Fibroblast of the aortic adventitia (primary cell): Measurements from ENCODE around the gene MSMB. TPM values are rescaled to one million over a fixed set of nuclear protein-coding genes. Genes with fewer than 3 reads are reported as not detected.
A peak's percentile ranks its signal among the peaks of the same experiment; 100 is the strongest.

Experiments
- DNase-seq: peaks from one replicate; pipeline ENCODE4 v3.0.0-alpha.2; 2010; ENCODE audit warnings: low read depth
- H3K4me3 ChIP-seq: 2 replicates; pipeline ENCODE4 v1.5.1; 2011; ENCODE audit warnings: low read depth, mild to moderate bottlenecking, control low read depth, low read length, moderate library complexity
- total RNA-seq: library from RNA; depleted of rRNA; stranded (reverse); fragments of >200 nt; gene quantifications from 2 replicates; pipeline ENCODE4 v1.2.3, GENCODE V29; 2012; ENCODE audit warnings: low replicate concordance
- TF ChIP-seq, protein P1 (sequence below): IDR thresholded peaks from 2 replicates; pipeline ENCODE4 v1.5.1; 2011; ENCODE audit warnings: mild to moderate bottlenecking, low read length, control low read depth, inconsistent platforms; ENCODE audit not compliant: insufficient read depth

Gene MSMB
- total RNA-seq, 1 donor, result not detected

DNA sequence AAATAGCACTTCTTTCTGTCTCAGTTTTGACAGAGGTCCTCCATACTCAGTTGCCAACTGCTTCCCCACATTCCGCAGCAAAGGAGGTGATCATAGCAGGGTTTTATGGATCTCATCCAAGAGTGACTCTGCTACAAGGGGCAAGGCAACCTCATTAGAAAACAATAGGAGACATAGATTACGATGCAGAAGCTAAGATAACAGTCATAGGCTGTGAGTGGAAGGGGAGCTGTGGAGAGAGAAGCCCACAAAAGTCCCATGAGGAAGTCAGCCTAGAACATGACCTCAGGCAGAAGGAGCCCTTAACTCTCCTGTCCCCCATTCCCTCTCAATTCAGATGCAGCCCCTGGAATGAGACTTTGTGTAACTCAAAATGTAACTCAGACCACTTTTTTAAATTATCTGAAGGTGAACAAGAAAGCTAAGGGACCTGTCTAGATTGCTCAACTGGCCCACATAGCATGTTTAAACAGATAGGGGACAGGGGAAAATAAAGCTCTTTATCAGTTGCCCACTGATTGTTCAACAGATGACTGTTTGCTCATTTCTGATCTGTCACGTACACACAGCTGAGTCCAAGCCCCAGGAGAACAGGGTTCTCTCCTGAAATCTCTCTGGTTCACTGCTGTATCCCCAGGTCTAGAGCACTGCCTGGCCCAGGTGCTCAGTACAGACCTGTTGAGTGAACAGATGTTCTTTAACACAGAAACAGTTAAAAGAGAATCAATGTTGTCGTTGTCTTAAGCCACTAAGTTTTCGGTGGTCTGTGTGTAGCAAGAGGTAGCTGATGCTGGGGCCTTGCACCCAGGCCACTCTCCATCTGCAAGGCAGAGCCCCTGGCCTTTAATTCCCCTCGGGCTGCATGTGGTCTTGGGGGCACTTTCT, 14.2 kb downstream of the MSMB start:
- peak; percentile 55 for DNase-seq
- TF ChIP-seq, protein P1, sequence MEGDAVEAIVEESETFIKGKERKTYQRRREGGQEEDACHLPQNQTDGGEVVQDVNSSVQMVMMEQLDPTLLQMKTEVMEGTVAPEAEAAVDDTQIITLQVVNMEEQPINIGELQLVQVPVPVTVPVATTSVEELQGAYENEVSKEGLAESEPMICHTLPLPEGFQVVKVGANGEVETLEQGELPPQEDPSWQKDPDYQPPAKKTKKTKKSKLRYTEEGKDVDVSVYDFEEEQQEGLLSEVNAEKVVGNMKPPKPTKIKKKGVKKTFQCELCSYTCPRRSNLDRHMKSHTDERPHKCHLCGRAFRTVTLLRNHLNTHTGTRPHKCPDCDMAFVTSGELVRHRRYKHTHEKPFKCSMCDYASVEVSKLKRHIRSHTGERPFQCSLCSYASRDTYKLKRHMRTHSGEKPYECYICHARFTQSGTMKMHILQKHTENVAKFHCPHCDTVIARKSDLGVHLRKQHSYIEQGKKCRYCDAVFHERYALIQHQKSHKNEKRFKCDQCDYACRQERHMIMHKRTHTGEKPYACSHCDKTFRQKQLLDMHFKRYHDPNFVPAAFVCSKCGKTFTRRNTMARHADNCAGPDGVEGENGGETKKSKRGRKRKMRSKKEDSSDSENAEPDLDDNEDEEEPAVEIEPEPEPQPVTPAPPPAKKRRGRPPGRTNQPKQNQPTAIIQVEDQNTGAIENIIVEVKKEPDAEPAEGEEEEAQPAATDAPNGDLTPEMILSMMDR, result no peak

DNA sequence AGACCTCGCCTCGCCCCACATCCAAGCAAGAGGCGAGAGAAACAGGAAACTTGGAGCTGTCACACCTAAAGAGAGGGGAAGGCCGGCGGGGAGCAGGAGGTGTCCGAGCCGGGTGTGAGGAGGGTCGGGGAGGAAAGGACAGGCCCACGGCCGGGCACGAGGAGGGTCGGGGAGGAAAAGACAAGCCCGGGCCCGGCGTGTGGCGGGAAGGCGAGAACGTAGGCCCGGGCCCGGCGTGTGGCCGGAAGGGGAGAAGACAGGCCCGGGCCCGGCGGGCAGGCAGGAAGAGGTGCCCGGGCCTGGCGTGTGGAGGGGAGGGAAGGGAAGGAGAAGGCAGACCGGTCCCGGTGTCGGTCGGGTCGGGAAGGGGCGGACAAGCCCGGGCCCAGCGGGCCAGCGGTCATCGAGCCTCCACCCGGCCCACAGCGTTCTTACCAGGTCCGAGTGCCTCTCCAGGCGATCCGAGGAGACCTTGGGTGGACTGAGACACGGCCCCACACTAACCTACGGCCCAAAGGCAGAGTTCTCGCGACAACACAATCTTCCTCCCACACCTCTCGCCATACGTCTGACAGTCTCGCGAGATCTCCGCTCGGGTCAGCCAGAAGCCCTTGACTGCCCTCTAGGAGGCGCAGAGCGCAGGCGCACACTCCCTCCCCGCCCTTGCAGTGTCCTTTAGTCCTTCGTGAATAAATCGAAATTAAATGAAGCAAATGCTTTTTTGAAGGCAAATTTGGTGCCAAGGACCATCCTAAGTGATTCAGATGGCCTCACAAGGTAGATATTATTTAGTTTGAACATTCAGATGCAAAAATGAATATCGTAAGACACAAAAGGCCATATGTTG, 15.8 kb downstream of the MSMB start, which contains the start of gene NCOA4:
Gene NCOA4, minus strand, starts transcription at position 533 of the 847 bp plus-strand sequence. CDS start 13,943 bp downstream, outside the sequence.
- peak; percentile 99 for DNase-seq
- TF ChIP-seq, protein P1, result peak; percentile 84
- peak within 1 kb of the TSS; percentile 91 for H3K4me3 ChIP-seq

More for the DNA sequence above, 14.2 kb downstream of the MSMB start:
- no peak overlapping the region for H3K4me3 ChIP-seq

DNA sequence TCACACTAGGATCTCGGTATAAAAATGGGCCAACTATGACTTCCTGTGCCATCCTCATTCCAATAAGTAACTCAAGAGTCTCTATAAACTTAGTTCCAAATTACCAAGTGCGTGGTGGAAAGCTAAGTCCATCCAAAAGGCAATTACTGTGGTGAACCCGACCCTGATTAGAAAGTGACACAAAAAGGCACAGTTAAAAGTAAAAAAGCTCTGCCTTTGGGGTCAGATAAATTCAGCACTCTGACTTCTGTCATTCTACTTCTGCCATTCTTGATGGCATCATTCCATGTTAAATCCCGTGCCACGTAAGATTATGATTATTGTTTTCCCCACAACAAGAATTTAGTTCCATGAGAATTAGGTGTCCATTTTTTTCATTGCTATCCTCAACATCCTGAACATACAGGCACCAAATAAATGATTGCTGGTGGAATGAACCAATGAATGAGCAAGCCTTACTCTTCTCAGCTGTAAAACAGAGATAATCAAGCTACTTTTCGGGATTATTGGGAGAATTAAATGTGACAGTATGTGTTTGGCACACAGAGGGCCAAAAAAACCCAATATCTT, 16.5 kb downstream of the MSMB start:
- no peak for DNase-seq
- TF ChIP-seq, protein P1, result no peak
- H3K4me3 ChIP-seq, result peak overlapping the region; percentile 91

DNA sequence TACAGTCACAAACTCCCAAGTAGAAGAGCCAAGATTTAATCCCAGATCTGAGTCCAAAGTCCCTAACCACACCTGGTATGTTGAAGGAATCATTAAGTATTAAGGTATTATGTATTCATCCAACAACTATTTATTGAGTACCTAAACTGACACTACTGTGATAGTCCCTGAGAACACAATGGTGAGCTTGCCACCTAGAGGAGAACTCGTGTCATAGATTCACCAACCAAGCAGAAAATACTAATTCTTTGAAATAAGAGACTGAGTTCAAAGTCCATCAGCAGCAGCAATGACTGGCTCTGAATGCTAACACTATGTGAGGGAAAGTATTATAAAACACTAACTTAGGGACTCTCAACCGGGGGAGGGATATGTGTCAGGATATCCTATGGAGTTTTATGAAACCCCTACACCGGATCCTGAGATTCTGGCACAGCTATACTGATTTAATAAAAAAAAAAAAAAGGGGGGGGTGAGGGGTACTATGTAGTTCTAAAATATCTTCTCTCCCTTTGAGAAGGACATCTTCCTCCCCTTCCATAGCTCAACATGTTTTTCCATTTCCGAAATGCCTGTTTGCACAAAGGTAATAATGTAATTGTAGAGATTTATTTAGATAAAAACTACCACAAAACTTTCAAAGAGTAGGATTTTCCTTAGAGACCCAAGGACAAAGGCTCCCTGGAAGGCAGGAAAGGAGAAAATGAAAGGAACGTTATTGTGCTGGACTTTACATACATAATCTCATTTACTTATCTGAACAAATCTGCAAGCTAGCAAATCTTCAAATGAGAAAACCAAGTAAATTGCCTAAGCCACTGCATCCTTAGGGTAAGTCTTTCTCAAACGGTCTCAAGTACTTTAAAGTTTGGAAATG, 17.2 kb downstream of the MSMB start:
- peak; percentile 80 for DNase-seq
- H3K4me3 ChIP-seq, result peak overlapping the region; percentile 91
- TF ChIP-seq, protein P1, result peak; percentile 76

DNA sequence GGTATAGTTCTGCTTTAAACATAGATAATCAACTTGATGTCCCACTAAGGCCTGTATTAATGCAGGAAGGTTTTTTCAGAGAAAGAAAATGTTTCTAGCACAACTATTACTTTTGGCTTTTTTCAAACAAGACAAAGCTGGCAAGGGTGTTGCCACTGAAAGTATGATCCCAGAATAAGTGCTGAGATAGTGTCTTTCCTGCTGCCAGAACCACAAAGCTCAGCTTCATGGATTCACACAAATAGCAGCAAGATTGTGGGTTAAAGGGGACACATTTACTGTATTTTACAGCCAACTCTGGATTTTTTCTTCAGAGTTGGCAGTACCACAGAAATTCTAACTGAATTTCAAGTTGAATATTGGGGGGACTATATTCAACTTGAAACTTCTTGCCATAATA, 20.0 kb downstream of the MSMB start:
- no peak overlapping the region for H3K4me3 ChIP-seq
- TF ChIP-seq, protein P1, result no peak
- DNase-seq, result peak; percentile 44
